Upper lobe of right lung (tissue), 1 donor: ENCODE results near the gene LRFN2. TPM values are rescaled to one million over a fixed set of nuclear protein-coding genes. Genes with fewer than 3 reads are reported as not detected.

Experiments
- ATAC-seq: fragments of 200-7000 bp; cut with Tn5 transposase; one replicate; pipeline ENCODE4 v1.9.1; 2020; ENCODE audit warnings: mild to moderate bottlenecking, moderate library complexity
- DNase-seq: peaks from one replicate; pipeline ENCODE4 v3.0.0-alpha.2; 2020
- H3K27ac ChIP-seq: fragments of 200-600 bp; one replicate; pipeline ENCODE4 v1.8.0; 2022
- H3K27me3 ChIP-seq: fragments of 200-600 bp; one replicate; pipeline ENCODE4 v1.8.0; 2022; ENCODE audit warnings: mild to moderate bottlenecking
- H3K36me3 ChIP-seq: fragments of 200-600 bp; one replicate; pipeline ENCODE4 v1.8.0; 2022
- H3K4me1 ChIP-seq: fragments of 200-600 bp; one replicate; pipeline ENCODE4 v1.8.0; 2022
- H3K4me3 ChIP-seq: fragments of 200-600 bp; one replicate; pipeline ENCODE4 v1.8.0; 2022; ENCODE audit warnings: mild to moderate bottlenecking
- H3K9me3 ChIP-seq: fragments of 200-600 bp; one replicate; pipeline ENCODE4 v1.8.0; 2022
- CTCF ChIP-seq: fragments of 200-600 bp; IDR thresholded peaks from one replicate; pipeline ENCODE4 v1.8.0; 2022; ENCODE audit warnings: antibody characterized with exemption
- intact Hi-C: fragments of 100-400 bp; cut with DNase I; formaldehyde crosslinking; loops from one replicate; pipeline ENCODE4 v1.11.0; 2022
- total RNA-seq: library from RNA; stranded (reverse); fragmentation: NEBNext Ultra II Directional; extraction: Animal tissue kit (Norgen Biotek cat#: 25700); gene quantifications from one replicate; pipeline ENCODE4 v1.2.1, GENCODE V29; 2021
- donor health status: DM: no; HTN: yes; CAD: no; lungs with severe emphysema.

The LRFN2 gene
- total RNA-seq, 1 donor from 2014 or later: not detected

- no peak for TF ChIP-seq CTCF
- no peaks in the 10 kb centered on the region for H3K36me3 ChIP-seq
- ATAC-seq (no peak), DNase-seq (no peak)
- no peaks in the 10 kb centered on the region for H3K9me3 ChIP-seq
- H3K27ac ChIP-seq: no peak overlapping the region
- intact Hi-C loops: no loop called here
- peaks cover 64% of the 10 kb centered on the region for H3K27me3 ChIP-seq
- H3K4me3 ChIP-seq: peak overlapping the region; percentile 47
- peaks cover 16% of the 10 kb centered on the region for H3K4me1 ChIP-seq
Measured at GRCh38 chr6:40586369-40587201, 579 bp downstream of the LRFN2 start.

GRCh38 chr6:40585651-40586269 is 1.4 kb downstream of the LRFN2 start:
- ATAC-seq (no peak), DNase-seq (no peak)
- Histone ChIP-seq H3K27ac (no peak overlapping the region), H3K4me1 (peaks cover 16% of the 10 kb centered on the region), H3K9me3 (no peaks in the 10 kb centered on the region), H3K36me3 (no peaks in the 10 kb centered on the region), H3K27me3 (peaks cover 64% of the 10 kb centered on the region), H3K4me3 (no peak overlapping the region)
- intact Hi-C loops: no loop called here
- TF ChIP-seq CTCF: no peak

- no peak for TF ChIP-seq CTCF
- Histone ChIP-seq H3K36me3 (no peaks in the 10 kb centered on the region), H3K4me1 (peaks cover 16% of the 10 kb centered on the region), H3K27me3 (peaks cover 63% of the 10 kb centered on the region), H3K27ac (no peak overlapping the region), H3K4me3 (no peak overlapping the region), H3K9me3 (no peaks in the 10 kb centered on the region)
- DNase-seq: no peak
- ATAC-seq: no peak
- intact Hi-C loops: no loop called here
Measured at GRCh38 chr6:40585223-40585622, 1.9 kb downstream of the LRFN2 start.

- H3K9me3 ChIP-seq: no peaks in the 10 kb centered on the region
- TF ChIP-seq CTCF: no peak
- H3K4me3 ChIP-seq: no peak overlapping the region
- intact Hi-C loops: no loop called here
- H3K4me1 ChIP-seq: peaks cover 16% of the 10 kb centered on the region
- no peak overlapping the region for H3K27ac ChIP-seq
- H3K36me3 ChIP-seq: no peaks in the 10 kb centered on the region
- H3K27me3 ChIP-seq: peaks cover 59% of the 10 kb centered on the region
- no peak for ATAC-seq
- no peak for DNase-seq
Measured at GRCh38 chr6:40584741-40585140, 2.4 kb downstream of the LRFN2 start.

- H3K9me3 ChIP-seq: no peaks in the 10 kb centered on the region
- no peak for DNase-seq
- TF ChIP-seq CTCF: no peak
- H3K4me3 ChIP-seq: no peak overlapping the region
- peaks cover 16% of the 10 kb centered on the region for H3K4me1 ChIP-seq
- H3K27me3 ChIP-seq: peaks cover 48% of the 10 kb centered on the region
- intact Hi-C loops: no loop called here
- ATAC-seq: no peak
- H3K36me3 ChIP-seq: no peaks in the 10 kb centered on the region
- no peak overlapping the region for H3K27ac ChIP-seq
Measured at GRCh38 chr6:40583709-40584108, 3.5 kb downstream of the LRFN2 start.
